H9 (cell line): Measurements from ENCODE around the gene RETSAT. TPM values are rescaled to one million over a fixed set of nuclear protein-coding genes. Genes with fewer than 3 reads are reported as not detected.
"Not testable (repeated sequence)": the region's sequence is repeated elsewhere in the genome, so short reads cannot be mapped to it uniquely, and the experiment has no call there.

Source experiments
- DNase-seq: peaks from one replicate; pipeline ENCODE4 v3.0.0-alpha.2; 2017
- H2AFZ ChIP-seq: one replicate; pipeline ENCODE4 v1.6.1; 2013; ENCODE audit warnings: mild to moderate bottlenecking, low read length, control low read depth, moderate library complexity
- H2AK5ac ChIP-seq: 2 replicates; pipeline ENCODE4 v1.6.1; 2013; ENCODE audit warnings: low read length, control low read depth, mixed read lengths; ENCODE audit not compliant: insufficient read length
- H2BK120ac ChIP-seq: one replicate; pipeline ENCODE4 v1.6.1; 2013; ENCODE audit warnings: low read depth, mild to moderate bottlenecking, low read length, control low read depth, inconsistent platforms; ENCODE audit not compliant: poor library complexity, severe bottlenecking
- H2BK12ac ChIP-seq: 2 replicates; pipeline ENCODE4 v1.6.1; 2013; ENCODE audit warnings: low read length, control low read depth, mixed read lengths, low read depth; ENCODE audit not compliant: insufficient read length
- H2BK15ac ChIP-seq: 2 replicates; pipeline ENCODE4 v1.6.1; 2013; ENCODE audit warnings: low read depth, low read length, control low read depth
- H2BK20ac ChIP-seq: one replicate; pipeline ENCODE4 v1.6.1; 2013; ENCODE audit warnings: low read depth, mild to moderate bottlenecking, low read length, control low read depth, inconsistent platforms; ENCODE audit not compliant: poor library complexity, severe bottlenecking
- H2BK5ac ChIP-seq: 2 replicates; pipeline ENCODE4 v1.6.1; 2013; ENCODE audit warnings: low read length, control low read depth, mixed read lengths; ENCODE audit not compliant: insufficient read length
- H3K14ac ChIP-seq: 2 replicates; pipeline ENCODE4 v1.6.1; 2013; ENCODE audit warnings: low read length, control low read depth; ENCODE audit not compliant: insufficient read depth
- H3K18ac ChIP-seq: 2 replicates; pipeline ENCODE4 v1.6.1; 2013; ENCODE audit warnings: low read depth, mild to moderate bottlenecking, mixed read lengths, low read length, control low read depth; ENCODE audit not compliant: insufficient read length
- H3K23ac ChIP-seq: 2 replicates; pipeline ENCODE4 v1.6.1; 2013; ENCODE audit warnings: low read length, control low read depth, mixed read lengths, low read depth; ENCODE audit not compliant: insufficient read length
- H3K23me2 ChIP-seq: 2 replicates; pipeline ENCODE4 v1.6.1; 2013; ENCODE audit warnings: low read depth, mild to moderate bottlenecking, mixed read lengths, low read length, control low read depth; ENCODE audit not compliant: insufficient read length, poor library complexity, severe bottlenecking
- H3K27ac ChIP-seq: 2 replicates; pipeline ENCODE4 v1.5.1; 2013; ENCODE audit warnings: low read length, control low read depth, mixed read lengths, low read depth; ENCODE audit not compliant: insufficient read length
- H3K27me3 ChIP-seq: 2 replicates; pipeline ENCODE4 v1.6.1; 2013; ENCODE audit warnings: low read length, control low read depth, inconsistent platforms; ENCODE audit not compliant: insufficient read depth
- H3K4ac ChIP-seq: 2 replicates; pipeline ENCODE4 v1.6.1; 2013; ENCODE audit warnings: low read depth, mild to moderate bottlenecking, control low read depth, inconsistent platforms, low read length, moderate library complexity
- H3K4me1 ChIP-seq: 2 replicates; pipeline ENCODE4 v1.6.1; 2013; ENCODE audit warnings: low read length, control low read depth, inconsistent platforms; ENCODE audit not compliant: insufficient read depth
- H3K4me2 ChIP-seq: 2 replicates; pipeline ENCODE4 v1.6.1; 2013; ENCODE audit warnings: low read length, control low read depth, mixed read lengths; ENCODE audit not compliant: insufficient read length, insufficient read depth
- H3K56ac ChIP-seq: 2 replicates; pipeline ENCODE4 v1.6.1; 2013; ENCODE audit warnings: low read depth, mild to moderate bottlenecking, mixed read lengths, low read length, control low read depth; ENCODE audit not compliant: insufficient read length
- H3K79me1 ChIP-seq: 2 replicates; pipeline ENCODE4 v1.6.1; 2013; ENCODE audit warnings: low read depth, mild to moderate bottlenecking, moderate library complexity, low read length, control low read depth, inconsistent platforms; ENCODE audit not compliant: insufficient read depth, poor library complexity, severe bottlenecking
- H3K79me2 ChIP-seq: 2 replicates; pipeline ENCODE4 v1.6.1; 2013; ENCODE audit warnings: low read length, control low read depth, inconsistent platforms; ENCODE audit not compliant: insufficient read depth
- H3K9ac ChIP-seq: 2 replicates; pipeline ENCODE4 v1.6.1; 2013; ENCODE audit warnings: low read length, control low read depth, mixed read lengths; ENCODE audit not compliant: insufficient read length; ENCODE audit errors: extremely low read depth
- H3K9me3 ChIP-seq: one replicate; pipeline ENCODE4 v1.6.1; 2013; ENCODE audit warnings: low read depth, low read length, inconsistent platforms; ENCODE audit not compliant: control insufficient read depth
- H3T11ph ChIP-seq: one replicate; pipeline ENCODE4 v1.6.1; 2013; ENCODE audit warnings: mild to moderate bottlenecking, low read length, control low read depth, inconsistent platforms
- H4K20me1 ChIP-seq: one replicate; pipeline ENCODE4 v1.6.1; 2013; ENCODE audit not compliant: control insufficient read depth, insufficient read length, insufficient read depth
- H4K5ac ChIP-seq: 2 replicates; pipeline ENCODE4 v1.6.1; 2013; ENCODE audit warnings: low read depth, mild to moderate bottlenecking, mixed read lengths, low read length, control low read depth; ENCODE audit not compliant: insufficient read length
- H4K8ac ChIP-seq: replicated peaks from 2 replicates; pipeline ENCODE4 v1.6.1; 2013; ENCODE audit warnings: low read length, control low read depth, mixed read lengths, low read depth; ENCODE audit not compliant: insufficient read length
- H4K91ac ChIP-seq: 2 replicates; pipeline ENCODE4 v1.6.1; 2013; ENCODE audit warnings: low read depth, mild to moderate bottlenecking, moderate library complexity, mixed read lengths, low read length, control low read depth; ENCODE audit not compliant: insufficient read length
- H3K27ac Mint-ChIP-seq, 3 experiments: 2 replicates in 2 of 3; 3 replicates in 1 of 3; pipeline ENCODE4 v1.8.0; 2020 to 2021; ENCODE audit warnings: mixed read lengths in 3 of 3, mild to moderate bottlenecking in 1 of 3, moderate library complexity in 1 of 3
- H3K27me3 Mint-ChIP-seq: 2 replicates; pipeline ENCODE4 v1.8.0; 2021; ENCODE audit warnings: low read depth, mild to moderate bottlenecking, moderate library complexity, mixed read lengths
- H3K36me3 Mint-ChIP-seq, 3 experiments: 2 replicates in 2 of 3; 3 replicates in 1 of 3; pipeline ENCODE4 v1.8.0; 2020 to 2021; ENCODE audit warnings: low read depth in 3 of 3, mixed read lengths in 3 of 3; ENCODE audit not compliant: insufficient read depth in 1 of 3
- H3K4me1 Mint-ChIP-seq, 2 experiments: 2 replicates each; pipeline ENCODE4 v1.8.0; 2020; ENCODE audit warnings: mixed read lengths in 2 of 2
- H3K4me3 Mint-ChIP-seq, 2 experiments: 2 replicates in 1 of 2; 3 replicates in 1 of 2; pipeline ENCODE4 v1.8.0; 2020 to 2021; ENCODE audit warnings: mild to moderate bottlenecking in 2 of 2, mixed read lengths in 2 of 2, moderate library complexity in 1 of 2
- H3K9me3 Mint-ChIP-seq, 2 experiments: 2 replicates in 1 of 2; 3 replicates in 1 of 2; pipeline ENCODE4 v1.8.0; 2020; ENCODE audit warnings: mild to moderate bottlenecking in 2 of 2, mixed read lengths in 2 of 2, moderate library complexity in 1 of 2
- CTCF ChIP-seq: fragments of 200-600 bp; sonication (generic); conservative IDR thresholded peaks from 3 replicates; pipeline ENCODE4 v1.8.0; 2021; ENCODE audit warnings: antibody characterized with exemption, mild to moderate bottlenecking
- WGBS: extraction: QIAGEN DNeasy Blood & Tissue Kit; methylation state at CpG from one replicate; pipeline ENCODE4 v1.1.7; 2013; ENCODE audit warnings: missing lambda C conversion rate, low lambda C conversion rate, mixed read lengths; ENCODE audit not compliant: insufficient read length; ENCODE audit errors: extremely low coverage; 5-methylcytosine and 5-hydroxymethylcytosine counted together
- total RNA-seq: library from RNA; stranded (reverse); gene quantifications from 2 replicates; pipeline ENCODE4 v1.2.1, GENCODE V29; 2021

RETSAT gene
- total RNA-seq, 1 experiment from 2014 or later, result 16.7 TPM

GRCh38 chr2:85383850-85384249 is 29.5 kb upstream of the RETSAT start:
- H3K23ac ChIP-seq, result no peak overlapping the region
- no peak overlapping the region for H2BK20ac ChIP-seq
- WGBS, result no CpG with 5 or more reads among the region's 4 CpGs
- H3K14ac ChIP-seq, result no peak overlapping the region
- H3K4ac ChIP-seq, result no peak overlapping the region
- DNase-seq, result no peak
- no peak overlapping the region for H2AK5ac ChIP-seq
- H2BK120ac ChIP-seq, result no peak overlapping the region
- no peak overlapping the region for H3K27ac Mint-ChIP-seq
- H4K8ac ChIP-seq, result no peak overlapping the region
- no peak overlapping the region for H3K27ac ChIP-seq
- H3K56ac ChIP-seq, result no peak overlapping the region
- H3K27me3 ChIP-seq, result no peaks in the 10 kb centered on the region
- no peak overlapping the region for H4K91ac ChIP-seq
- H3K9me3 Mint-ChIP-seq, result peaks cover 16 to 18% of the 10 kb centered on the region in 2 experiments
- H3K4me1 ChIP-seq, result no peaks in the 10 kb centered on the region; the same call in 1 of the 2 replicates
- H3K18ac ChIP-seq, result no peak overlapping the region
- H3K27me3 Mint-ChIP-seq, result no peaks in the 10 kb centered on the region
- H3K79me2 ChIP-seq, result no peaks in the 10 kb centered on the region
- H3K4me2 ChIP-seq, result no peak overlapping the region
- no peak overlapping the region for H2AFZ ChIP-seq
- no peak overlapping the region for H2BK12ac ChIP-seq
- no peak overlapping the region for H2BK15ac ChIP-seq
- H3K9ac ChIP-seq, result no peak overlapping the region
- H4K20me1 ChIP-seq, result no peaks in the 10 kb centered on the region
- no peaks in the 10 kb centered on the region for H3K23me2 ChIP-seq
- no peak overlapping the region for H4K5ac ChIP-seq
- no peak for TF ChIP-seq CTCF
- peaks cover 15 to 40% (median 35%) of the 10 kb centered on the region in 3 experiments for H3K36me3 Mint-ChIP-seq
- H3K4me3 Mint-ChIP-seq, result no peak overlapping the region
- no peaks in the 10 kb centered on the region for H3K9me3 ChIP-seq
- peaks cover 6 to 12% of the 10 kb centered on the region in 2 experiments for H3K4me1 Mint-ChIP-seq
- H2BK5ac ChIP-seq, result no peak overlapping the region
- H3K79me1 ChIP-seq, result no peaks in the 10 kb centered on the region
- no peak overlapping the region for H3T11ph ChIP-seq

GRCh38 chr2:85383151-85383550 is 28.8 kb upstream of the RETSAT start:
- H3K9me3 ChIP-seq, H3K27ac Mint-ChIP-seq, H2BK120ac ChIP-seq, H3K18ac ChIP-seq, DNase-seq, H3K79me1 ChIP-seq, H3K14ac ChIP-seq, H3K4me1 Mint-ChIP-seq, H4K8ac ChIP-seq, H3K4ac ChIP-seq, H2AK5ac ChIP-seq, H2BK5ac ChIP-seq, H4K91ac ChIP-seq, H3K4me2 ChIP-seq, H3K4me3 Mint-ChIP-seq, H2BK15ac ChIP-seq, H3K27me3 Mint-ChIP-seq, H3K56ac ChIP-seq, H3T11ph ChIP-seq, H4K20me1 ChIP-seq, H3K79me2 ChIP-seq, H3K23ac ChIP-seq, H2AFZ ChIP-seq, H3K9ac ChIP-seq, H3K27me3 ChIP-seq, H3K27ac ChIP-seq, H3K4me1 ChIP-seq, H2BK12ac ChIP-seq, H4K5ac ChIP-seq, H3K23me2 ChIP-seq, H2BK20ac ChIP-seq: not testable (repeated sequence)
- WGBS, result no CpG with 5 or more reads among the region's 5 CpGs
- Mint-ChIP-seq H3K9me3 (peaks cover 16 to 19% of the 10 kb centered on the region in 2 experiments), H3K36me3 (peaks cover 21 to 44% (median 40%) of the 10 kb centered on the region in 3 experiments)
